Raji (cell line): ENCODE results near the gene CYP4Z1.

ENCODE experiments used
- POLR2A ChIP-seq: IDR thresholded peaks from 2 replicates; pipeline ENCODE4 v1.6.1; 2011; ENCODE audit warnings: low read depth, low read length, control low read depth; ENCODE audit not compliant: insufficient read depth

CYP4Z1 gene

DNA sequence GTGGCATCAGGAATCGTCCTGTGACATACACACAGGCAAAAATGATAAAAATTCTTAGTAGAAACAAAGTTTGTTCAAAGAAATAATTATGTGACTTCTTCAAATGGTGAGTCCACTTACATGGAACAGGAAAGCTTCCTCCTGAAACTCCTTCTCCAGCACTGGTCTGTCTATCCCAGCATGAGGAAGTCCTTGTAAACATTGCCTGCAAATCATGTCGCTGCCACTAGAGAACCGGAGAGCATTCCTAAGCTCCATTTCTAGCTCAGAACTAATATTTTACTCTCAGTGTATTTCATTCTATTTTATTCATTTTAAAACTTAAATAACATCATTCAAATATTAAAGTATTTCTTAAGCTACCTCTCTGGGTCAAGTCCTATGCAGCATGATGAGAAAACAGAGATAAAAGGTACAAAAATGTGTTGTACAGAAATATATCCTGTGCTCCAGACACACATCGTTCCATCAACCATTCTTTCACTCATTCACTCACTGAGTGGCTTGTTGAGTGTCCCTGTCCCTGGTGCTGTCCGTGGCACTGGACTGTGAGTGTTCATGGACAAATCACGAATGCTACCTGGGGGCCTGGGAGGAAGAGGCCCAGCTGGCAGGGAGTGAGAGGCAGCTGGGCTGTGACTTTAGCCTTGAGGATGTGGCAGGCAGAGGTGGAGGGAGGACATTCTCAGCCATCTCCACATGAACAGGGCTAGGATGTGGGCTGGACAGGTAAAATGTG, 80.2 kb downstream of the CYP4Z1 start:
- no peak for TF ChIP-seq POLR2A

DNA sequence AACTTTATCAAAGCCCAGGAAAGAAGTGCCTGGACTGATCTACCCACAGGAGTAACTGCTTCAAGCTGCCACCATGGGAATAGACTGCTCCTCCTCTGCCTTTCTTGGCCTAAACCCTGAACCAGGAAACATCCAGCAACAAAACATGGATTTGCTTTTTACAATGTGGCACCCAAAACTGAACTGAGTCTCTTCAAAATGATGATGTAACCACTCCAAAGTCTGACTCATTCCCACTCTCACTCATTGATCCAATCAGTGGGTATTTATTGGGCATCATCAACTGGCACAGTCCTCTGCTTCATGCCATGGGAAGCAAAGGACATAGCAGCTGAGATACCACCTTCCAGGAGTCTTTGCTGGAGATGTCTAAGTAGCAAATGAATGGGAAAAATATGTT, 93.7 kb downstream of the CYP4Z1 start:
- no peak for TF ChIP-seq POLR2A

GRCh38 chr1:47161298-47162040, 94.4 kb downstream of the CYP4Z1 start:
- no peak for TF ChIP-seq POLR2A

- no peak for TF ChIP-seq POLR2A
These were observed 97.5 kb downstream of the CYP4Z1 start for GRCh38 chr1:47164552-47164951.
